Vagina (tissue), 2 donors: ENCODE measurements around the gene CPNE6. TPM values are rescaled to one million over a fixed set of nuclear protein-coding genes. Genes with fewer than 3 reads are reported as not detected.

ENCODE experiments used
- DNase-seq, 2 donors: peaks; one replicate each; pipeline ENCODE4 v3.0.0-alpha.2; 2017; ENCODE audit errors: extremely low spot score in 2 of 2
- H3K27ac ChIP-seq: fragments of 200-600 bp; sonication (generic); one replicate; pipeline ENCODE4 v1.5.1; 2019
- H3K27me3 ChIP-seq: fragments of 200-600 bp; sonication (generic); one replicate; pipeline ENCODE4 v1.5.1; 2019
- H3K36me3 ChIP-seq, 2 donors: fragments of 200-600 bp; sonication (generic); one replicate each; pipeline ENCODE4 v1.5.1; 2017 to 2019
- H3K4me1 ChIP-seq: fragments of 200-600 bp; sonication (generic); one replicate; pipeline ENCODE4 v1.5.1; 2019
- H3K4me3 ChIP-seq, 2 donors: fragments of 200-600 bp; sonication (generic); 1 replicate in 1 of 2; 2 replicates in 1 of 2; pipeline ENCODE4 v1.5.1; 2016 to 2019
- H3K9me3 ChIP-seq: fragments of 200-600 bp; sonication (generic); one replicate; pipeline ENCODE4 v1.5.1; 2019
- POLR2A ChIP-seq, 2 donors: fragments of 450-650 bp; IDR thresholded peaks; one replicate each; pipeline ENCODE4 v1.6.1; 2017; ENCODE audit warnings: antibody characterized with exemption in 2 of 2, mild to moderate bottlenecking in 2 of 2, moderate library complexity in 2 of 2
- POLR2AphosphoS5 ChIP-seq, 2 donors: sonication (generic); formaldehyde crosslinking; IDR thresholded peaks; one replicate each; pipeline ENCODE4 v1.9.0; 2017; ENCODE audit warnings: antibody characterized with exemption in 2 of 2, mild to moderate bottlenecking in 2 of 2, low read depth in 1 of 2; ENCODE audit not compliant: insufficient read depth in 1 of 2
- intact Hi-C: fragments of 100-400 bp; cut with DNase I; formaldehyde crosslinking; loops from one replicate; pipeline ENCODE4 v1.15.1; 2023
- total RNA-seq: library from RNA; depleted of rRNA; stranded (reverse); fragments of >200 nt; gene quantifications from one replicate; pipeline ENCODE4 v1.2.3, GENCODE V29; 2016
- TF ChIP-seq, protein P1 (sequence below), 3 experiments: fragments of 450-650 bp in 2 of 3; fragments of 200-600 bp in 1 of 3; sonication (generic) in 1 of 3; IDR thresholded peaks; one replicate each; pipeline ENCODE4 v1.5.1; 2017 to 2019; ENCODE audit warnings: antibody characterized with exemption in 3 of 3, mild to moderate bottlenecking in 2 of 3, moderate library complexity in 2 of 3

CPNE6 gene
- total RNA-seq, 1 donor from 2014 or later = not detected

GRCh38 chr14:24072881-24073877, 1.8 kb downstream of the CPNE6 start:
- intact Hi-C loops = no loop called here
- no peaks in the 10 kb centered on the region for H3K9me3 ChIP-seq
- H3K27me3 ChIP-seq = no peaks in the 10 kb centered on the region
- TF ChIP-seq POLR2AphosphoS5 (IDR thresholded peaks at IDR 0.05; ENCODE audit: insufficient read depth in 1 of 2, low read depth in 1 of 2) (no peak), POLR2A (IDR thresholded peaks at IDR 0.05) (no peak)
- TF ChIP-seq, protein P1, sequence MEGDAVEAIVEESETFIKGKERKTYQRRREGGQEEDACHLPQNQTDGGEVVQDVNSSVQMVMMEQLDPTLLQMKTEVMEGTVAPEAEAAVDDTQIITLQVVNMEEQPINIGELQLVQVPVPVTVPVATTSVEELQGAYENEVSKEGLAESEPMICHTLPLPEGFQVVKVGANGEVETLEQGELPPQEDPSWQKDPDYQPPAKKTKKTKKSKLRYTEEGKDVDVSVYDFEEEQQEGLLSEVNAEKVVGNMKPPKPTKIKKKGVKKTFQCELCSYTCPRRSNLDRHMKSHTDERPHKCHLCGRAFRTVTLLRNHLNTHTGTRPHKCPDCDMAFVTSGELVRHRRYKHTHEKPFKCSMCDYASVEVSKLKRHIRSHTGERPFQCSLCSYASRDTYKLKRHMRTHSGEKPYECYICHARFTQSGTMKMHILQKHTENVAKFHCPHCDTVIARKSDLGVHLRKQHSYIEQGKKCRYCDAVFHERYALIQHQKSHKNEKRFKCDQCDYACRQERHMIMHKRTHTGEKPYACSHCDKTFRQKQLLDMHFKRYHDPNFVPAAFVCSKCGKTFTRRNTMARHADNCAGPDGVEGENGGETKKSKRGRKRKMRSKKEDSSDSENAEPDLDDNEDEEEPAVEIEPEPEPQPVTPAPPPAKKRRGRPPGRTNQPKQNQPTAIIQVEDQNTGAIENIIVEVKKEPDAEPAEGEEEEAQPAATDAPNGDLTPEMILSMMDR (IDR thresholded peaks at IDR 0.05) = no peak
- no peak overlapping the region for H3K4me3 ChIP-seq
- H3K27ac ChIP-seq = no peak overlapping the region
- H3K36me3 ChIP-seq = no peaks in the 10 kb centered on the region
- peaks cover 13% of the 10 kb centered on the region for H3K4me1 ChIP-seq
- DNase-seq = no peak

GRCh38 chr14:24074625-24075484, 3.5 kb downstream of the CPNE6 start:
- no peak overlapping the region for H3K27ac ChIP-seq
- TF ChIP-seq, protein P1 (IDR thresholded peaks at IDR 0.05) = no peak
- TF ChIP-seq POLR2AphosphoS5 (IDR thresholded peaks at IDR 0.05; ENCODE audit: insufficient read depth in 1 of 2, low read depth in 1 of 2) (no peak), POLR2A (IDR thresholded peaks at IDR 0.05) (no peak)
- intact Hi-C loops = no loop called here

GRCh38 chr14:24075485-24076301, 4.3 kb downstream of the CPNE6 start:
- Histone ChIP-seq H3K27ac (no peak overlapping the region), H3K4me1 (peaks cover 16% of the 10 kb centered on the region), H3K27me3 (no peaks in the 10 kb centered on the region), H3K36me3 (no peaks in the 10 kb centered on the region), H3K9me3 (no peaks in the 10 kb centered on the region), H3K4me3 (no peak overlapping the region)
- intact Hi-C loops = no loop called here
- no peak for TF ChIP-seq POLR2A (IDR thresholded peaks at IDR 0.05)
- TF ChIP-seq, protein P1 (IDR thresholded peaks at IDR 0.05) = no peak
- no peak for TF ChIP-seq POLR2AphosphoS5 (IDR thresholded peaks at IDR 0.05; ENCODE audit: insufficient read depth in 1 of 2, low read depth in 1 of 2)
- DNase-seq = no peak

More at GRCh38 chr14:24074625-24075484, 3.5 kb downstream of the CPNE6 start:
- Histone ChIP-seq H3K9me3 (no peaks in the 10 kb centered on the region), H3K4me3 (no peak overlapping the region), H3K4me1 (peaks cover 13% of the 10 kb centered on the region), H3K27me3 (no peaks in the 10 kb centered on the region), H3K36me3 (no peaks in the 10 kb centered on the region)
- DNase-seq = no peak

GRCh38 chr14:24076302-24076601, 4.9 kb downstream of the CPNE6 start:
- H3K4me3 ChIP-seq = no peak overlapping the region
- no peaks in the 10 kb centered on the region for H3K9me3 ChIP-seq
- peaks cover 19% of the 10 kb centered on the region for H3K4me1 ChIP-seq
- no peaks in the 10 kb centered on the region for H3K27me3 ChIP-seq
- TF ChIP-seq POLR2A (IDR thresholded peaks at IDR 0.05) (no peak), POLR2AphosphoS5 (IDR thresholded peaks at IDR 0.05; ENCODE audit: insufficient read depth in 1 of 2, low read depth in 1 of 2) (no peak)
- TF ChIP-seq, protein P1 (IDR thresholded peaks at IDR 0.05) = no peak
- DNase-seq = no peak
- intact Hi-C loops = no loop called here
- H3K27ac ChIP-seq = no peak overlapping the region
- no peaks in the 10 kb centered on the region for H3K36me3 ChIP-seq
